HG02885 (cell line): ENCODE measurements around the gene VMAC.
"Not testable (repeated sequence)": the region's sequence is repeated elsewhere in the genome, so short reads cannot be mapped to it uniquely, and the experiment has no call there.

Experiments used
- ATAC-seq: cut with Tn5 transposase; IDR thresholded peaks from one replicate; pipeline ENCODE4 v1.9.1; 2021; ENCODE audit warnings: mild to moderate bottlenecking; ENCODE audit not compliant: unreplicated experiment, poor library complexity

Gene VMAC, protein sequence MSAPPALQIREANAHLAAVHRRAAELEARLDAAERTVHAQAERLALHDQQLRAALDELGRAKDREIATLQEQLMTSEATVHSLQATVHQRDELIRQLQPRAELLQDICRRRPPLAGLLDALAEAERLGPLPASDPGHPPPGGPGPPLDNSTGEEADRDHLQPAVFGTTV

DNA sequence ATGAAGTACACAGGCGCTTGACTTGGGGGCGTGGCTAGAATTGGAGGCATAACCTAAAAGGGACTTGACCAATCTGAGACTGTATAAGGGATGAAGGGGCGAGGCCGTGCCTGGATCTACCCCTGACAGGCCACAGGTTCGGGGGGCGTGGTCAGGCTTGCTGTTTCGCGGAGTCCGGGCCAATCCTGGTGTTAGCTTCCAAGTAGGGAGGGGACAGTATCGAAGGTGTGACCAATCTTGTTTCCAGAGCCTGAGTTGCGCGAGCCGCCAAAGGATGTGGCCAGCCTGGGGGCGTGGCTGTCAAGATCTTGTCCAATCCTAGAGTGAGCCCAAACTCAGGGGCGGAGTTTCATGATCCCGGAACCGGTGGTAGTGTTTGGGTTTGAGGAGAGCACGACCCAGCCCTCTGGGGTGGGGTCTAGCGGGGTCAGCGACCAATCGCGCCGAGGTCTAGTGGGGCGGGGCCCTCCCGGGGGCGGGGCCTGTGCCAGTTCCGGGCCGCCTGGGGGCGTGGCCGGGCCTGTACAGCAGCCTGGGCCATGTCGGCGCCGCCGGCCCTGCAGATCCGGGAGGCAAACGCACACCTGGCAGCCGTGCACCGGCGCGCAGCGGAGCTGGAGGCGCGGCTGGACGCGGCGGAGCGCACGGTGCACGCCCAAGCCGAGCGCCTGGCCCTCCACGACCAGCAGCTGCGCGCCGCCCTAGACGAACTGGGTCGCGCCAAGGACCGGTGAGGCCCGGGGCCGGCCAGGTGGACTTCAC is at the start of gene VMAC:
TSS of gene VMAC (plus strand) at position 521 of the 762 bp plus-strand sequence. CDS start at position 540, 19 bp downstream.
- peak; percentile 78 for ATAC-seq

GRCh38 chr19:5855151-5855550 is 49.5 kb upstream of the VMAC start:
- not testable (repeated sequence) for ATAC-seq

DNA sequence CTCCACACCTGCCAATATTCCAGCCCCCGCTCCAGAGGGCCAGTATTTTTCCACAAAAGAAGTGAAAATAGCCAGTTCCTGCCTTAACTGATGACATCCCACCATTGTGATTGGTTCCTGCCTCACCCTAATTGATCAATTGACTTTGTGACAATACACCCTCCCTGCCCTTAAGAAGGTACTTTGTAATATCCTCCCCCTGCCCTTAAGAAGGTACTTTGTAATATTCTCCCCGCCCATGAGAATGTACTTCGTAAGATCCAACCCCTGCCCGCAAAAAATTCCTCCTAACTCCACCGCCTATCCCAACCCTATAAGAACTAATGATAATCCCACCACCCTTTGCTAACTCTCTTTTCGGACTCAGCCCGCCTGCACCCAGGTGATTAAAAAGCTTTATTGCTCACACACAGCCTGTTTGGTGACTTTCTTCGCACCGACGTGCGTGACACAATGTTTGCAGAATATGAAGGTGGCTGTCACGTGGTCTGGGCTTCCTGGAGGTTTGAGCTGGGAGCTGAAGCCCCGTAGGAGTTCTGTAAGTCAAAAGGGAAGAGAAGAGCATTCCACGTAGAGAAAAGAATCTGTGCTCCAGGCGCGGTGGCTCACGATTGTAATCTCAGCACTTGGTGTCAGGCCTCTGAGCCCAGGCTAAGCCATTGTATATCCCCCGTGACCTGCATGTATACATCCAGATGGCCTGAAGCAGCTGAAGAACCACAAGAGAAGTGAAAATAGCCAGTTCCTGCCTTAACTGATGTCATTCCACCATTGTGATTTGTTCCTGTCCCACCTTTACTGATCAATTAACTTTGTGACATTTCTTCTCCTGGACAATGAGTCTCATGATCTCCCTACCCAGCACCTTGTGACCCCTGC is 47.2 kb upstream of the VMAC start:
- no peak for ATAC-seq

- ATAC-seq, result no peak
Observed at GRCh38 chr19:5863030-5863665, 41.5 kb upstream of the VMAC start.

DNA sequence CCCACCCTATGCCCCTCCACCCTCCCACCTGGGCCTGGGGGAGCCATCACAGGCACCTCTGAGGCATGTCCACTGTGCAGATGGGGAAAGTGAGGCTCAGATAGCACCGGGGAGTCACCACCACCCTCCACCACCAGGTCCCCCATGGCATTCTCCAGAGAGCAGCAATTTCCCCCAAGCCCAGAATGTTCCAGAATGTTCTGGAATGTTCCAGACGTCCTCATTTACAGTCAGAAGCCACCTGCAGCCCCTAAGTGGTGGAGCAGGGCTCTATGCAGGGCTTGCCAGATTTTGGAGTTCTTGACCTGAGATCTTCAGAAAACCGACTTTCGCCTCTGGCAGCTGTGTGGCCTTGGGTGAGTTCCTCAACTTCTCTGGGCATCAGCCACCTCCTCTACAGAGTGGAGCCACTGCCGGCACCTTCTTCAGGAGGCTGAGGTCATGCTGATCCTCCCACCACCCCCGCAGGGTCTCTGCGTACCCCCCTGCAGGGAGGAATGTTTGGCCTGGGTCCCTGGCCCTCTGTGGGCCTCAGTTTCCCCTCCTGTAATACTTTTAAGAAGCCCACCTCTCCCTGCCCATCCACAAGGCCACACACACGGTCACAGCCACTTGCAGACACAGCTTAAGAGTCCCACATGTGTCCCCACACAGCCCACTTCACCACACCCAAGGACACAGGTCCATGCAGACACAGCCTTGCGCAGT is 40.5 kb upstream of the VMAC start:
- no peak for ATAC-seq

DNA sequence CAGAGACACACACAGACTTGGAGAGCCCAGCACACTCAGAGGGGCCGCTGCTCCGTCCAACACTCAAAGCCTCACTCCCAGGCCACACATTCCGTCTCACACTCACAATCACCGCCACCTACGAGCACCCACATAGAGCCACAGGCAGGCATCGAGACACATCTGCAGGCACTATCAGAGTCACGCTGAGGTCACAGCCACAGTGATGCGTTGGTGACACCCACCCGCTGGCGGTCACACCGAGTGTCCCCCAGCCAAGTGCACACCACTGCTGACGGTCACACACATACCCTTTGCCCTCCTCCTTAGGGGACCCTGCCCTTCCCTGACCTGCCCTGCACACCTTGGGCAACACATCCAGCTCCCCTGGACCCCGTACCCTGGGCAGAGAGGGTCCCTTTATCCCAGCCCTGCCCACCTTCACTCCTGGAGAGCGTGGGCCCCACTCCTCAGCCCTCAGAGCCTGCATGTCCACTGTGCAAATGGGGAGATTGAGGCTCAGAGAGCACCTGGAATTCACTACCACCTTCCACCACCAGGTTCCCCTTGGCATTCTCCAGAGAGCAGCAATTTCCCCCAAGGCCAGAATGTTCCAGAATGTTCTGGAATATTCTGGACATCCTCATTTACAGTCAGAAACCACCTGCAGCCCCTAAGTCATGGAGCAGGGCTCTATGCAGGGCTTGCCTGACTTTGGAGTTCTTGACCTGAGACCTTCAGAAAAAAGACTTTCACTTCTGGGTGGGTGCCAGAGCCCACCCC is 39.8 kb upstream of the VMAC start:
- no peak for ATAC-seq

DNA sequence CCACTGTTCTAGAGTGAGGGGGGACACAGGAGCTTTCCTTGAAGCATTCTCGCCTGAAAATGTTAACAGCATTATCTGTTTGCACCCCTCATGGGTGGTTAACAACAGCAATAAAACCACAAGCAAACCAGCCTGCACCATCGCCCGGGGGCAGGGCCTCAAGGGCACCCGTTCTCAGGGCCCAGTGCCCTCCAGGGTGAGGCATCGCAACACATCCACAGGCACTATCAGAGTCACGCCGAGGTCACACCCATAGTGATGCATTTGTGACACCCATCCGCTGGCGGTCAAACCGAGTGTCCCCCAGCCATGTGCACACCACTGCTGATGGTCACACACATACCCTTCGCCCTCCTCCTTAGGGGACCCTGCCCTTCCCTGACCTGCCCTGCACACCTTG is 38.9 kb upstream of the VMAC start:
- no peak for ATAC-seq

GRCh38 chr19:5867201-5868136 is 37.2 kb upstream of the VMAC start:
- ATAC-seq, result no peak

- no peak for ATAC-seq
Observed at GRCh38 chr19:5870986-5871394, 33.7 kb upstream of the VMAC start.

DNA sequence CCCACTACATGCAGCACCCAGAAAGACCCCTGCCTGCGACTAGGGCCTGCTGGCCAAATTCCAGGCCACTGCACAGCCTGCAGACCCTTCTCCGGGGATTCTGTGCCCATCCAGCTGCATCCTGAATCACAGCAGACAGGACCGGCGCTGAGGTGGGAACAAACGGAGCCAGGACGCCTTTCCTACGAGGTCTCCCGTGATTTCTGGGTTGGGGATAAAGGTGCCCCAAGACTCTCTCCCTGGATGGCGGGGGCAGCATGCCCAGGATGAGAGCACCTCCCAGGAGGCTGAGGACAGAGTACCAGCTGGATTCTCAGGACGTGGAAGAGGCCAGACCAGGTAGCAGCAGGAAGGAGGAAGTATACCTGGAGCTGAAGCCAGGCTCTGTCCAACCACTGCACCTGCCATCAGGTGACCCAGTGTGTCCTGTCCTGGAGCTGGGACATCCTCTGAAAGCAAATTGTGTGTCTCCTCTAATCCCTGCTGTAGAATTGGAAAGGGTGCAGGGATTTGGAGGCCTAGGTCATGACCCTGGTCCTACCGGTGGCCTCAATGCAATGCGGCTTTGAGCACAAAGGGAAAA is 31.0 kb upstream of the VMAC start:
- no peak for ATAC-seq

GRCh38 chr19:5874496-5874895 is 30.2 kb upstream of the VMAC start:
- not testable (repeated sequence) for ATAC-seq

- ATAC-seq, result no peak
Observed at GRCh38 chr19:5877427-5877826, 27.2 kb upstream of the VMAC start.

DNA sequence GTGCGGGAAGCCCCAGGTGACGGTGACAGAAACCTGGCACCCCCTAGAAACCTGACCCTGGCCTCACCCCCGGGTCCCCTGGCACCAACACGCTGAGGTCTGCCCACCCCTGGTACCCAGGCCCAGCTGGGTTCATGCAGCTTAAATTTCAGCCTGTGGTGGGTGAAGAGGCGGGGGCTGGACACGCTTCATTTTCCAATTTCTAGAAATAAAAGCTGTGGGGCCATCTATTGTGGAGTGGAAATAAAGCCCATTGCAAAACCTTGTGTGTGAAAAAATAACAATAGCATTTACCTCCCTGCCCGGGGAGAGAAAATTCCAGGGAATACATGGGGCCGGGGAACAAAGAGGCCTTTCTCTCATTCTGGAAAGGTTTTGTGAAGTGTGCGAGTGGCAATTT is 26.8 kb upstream of the VMAC start:
- no peak for ATAC-seq

DNA sequence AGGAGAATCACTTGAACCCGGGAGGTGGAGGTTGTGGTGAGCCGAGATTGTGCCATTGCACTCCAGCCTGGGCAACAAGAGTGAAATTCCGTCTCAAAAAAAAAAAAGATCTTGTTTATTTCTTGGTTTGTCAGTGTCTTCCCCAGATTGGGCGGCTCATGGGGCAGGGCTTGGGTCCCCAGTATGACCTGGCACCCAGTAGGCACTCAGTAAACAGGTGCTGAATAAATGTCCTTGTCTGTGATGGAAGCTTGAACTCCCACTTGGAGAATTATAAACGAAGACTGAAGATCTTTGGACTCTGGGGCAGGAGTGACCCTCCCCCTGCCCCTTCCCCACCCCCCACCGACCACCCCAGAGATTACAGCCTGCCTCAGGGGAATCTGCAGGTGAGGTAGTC is 24.5 kb upstream of the VMAC start:
- ATAC-seq, result no peak

DNA sequence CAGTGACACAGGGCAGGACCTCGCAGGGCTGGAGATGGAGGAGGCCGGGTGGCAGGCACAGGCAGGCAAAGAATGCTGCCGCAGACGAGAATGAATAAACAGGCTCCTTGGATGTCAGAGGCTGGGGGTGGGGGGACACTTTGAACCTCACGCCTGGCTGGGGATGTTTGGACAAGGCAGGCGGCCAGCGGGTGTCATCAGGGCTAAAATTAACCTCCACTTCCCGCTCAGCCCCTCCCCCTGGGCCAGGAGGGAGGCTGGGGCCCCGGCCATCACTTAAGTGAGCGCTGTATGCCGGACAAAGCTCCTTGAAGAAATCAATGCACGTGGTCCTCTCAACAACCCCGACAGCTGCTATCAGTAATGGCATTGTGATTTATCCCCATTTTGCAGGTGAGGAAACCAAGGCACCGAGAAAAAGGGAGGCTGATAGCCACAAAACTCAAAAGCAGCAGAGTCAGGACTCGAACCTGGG is 24.0 kb upstream of the VMAC start:
- no peak for ATAC-seq

DNA sequence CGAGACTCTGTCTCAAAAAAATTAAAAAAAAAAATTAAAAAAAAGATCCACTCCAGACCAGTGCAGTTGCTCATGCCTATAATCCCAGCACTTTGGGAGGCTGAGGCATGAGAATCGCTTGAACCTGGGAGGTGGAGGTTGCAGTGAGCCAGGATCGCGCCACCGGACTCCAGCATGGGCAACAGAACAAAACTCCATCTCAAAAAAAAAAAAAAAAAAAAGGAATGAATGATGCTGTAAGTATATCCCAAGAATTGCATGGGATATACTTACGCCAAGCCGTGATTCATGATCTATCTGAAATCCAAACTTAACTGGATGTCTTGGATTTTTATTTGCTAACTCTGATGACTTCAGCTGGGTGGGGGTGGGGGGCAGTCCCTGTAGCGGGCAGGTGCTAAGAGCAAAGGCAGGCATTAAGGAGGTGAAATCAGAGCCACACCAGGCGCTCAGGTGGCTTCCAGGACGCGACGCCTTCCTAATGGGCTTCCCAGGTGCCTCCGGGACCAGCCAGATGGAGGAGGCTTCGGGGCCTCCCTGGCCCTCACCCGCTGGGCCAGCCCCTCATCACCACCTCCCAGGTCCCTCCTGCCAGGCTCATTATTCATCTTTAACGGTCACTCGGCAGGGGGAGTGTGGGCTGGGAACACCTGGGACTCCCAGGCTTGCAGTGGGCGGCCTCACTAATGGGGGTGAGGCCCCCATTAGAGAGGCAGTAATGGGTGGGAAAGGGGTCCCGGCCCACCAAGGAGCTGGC is 23.0 kb upstream of the VMAC start:
- no peak for ATAC-seq

DNA sequence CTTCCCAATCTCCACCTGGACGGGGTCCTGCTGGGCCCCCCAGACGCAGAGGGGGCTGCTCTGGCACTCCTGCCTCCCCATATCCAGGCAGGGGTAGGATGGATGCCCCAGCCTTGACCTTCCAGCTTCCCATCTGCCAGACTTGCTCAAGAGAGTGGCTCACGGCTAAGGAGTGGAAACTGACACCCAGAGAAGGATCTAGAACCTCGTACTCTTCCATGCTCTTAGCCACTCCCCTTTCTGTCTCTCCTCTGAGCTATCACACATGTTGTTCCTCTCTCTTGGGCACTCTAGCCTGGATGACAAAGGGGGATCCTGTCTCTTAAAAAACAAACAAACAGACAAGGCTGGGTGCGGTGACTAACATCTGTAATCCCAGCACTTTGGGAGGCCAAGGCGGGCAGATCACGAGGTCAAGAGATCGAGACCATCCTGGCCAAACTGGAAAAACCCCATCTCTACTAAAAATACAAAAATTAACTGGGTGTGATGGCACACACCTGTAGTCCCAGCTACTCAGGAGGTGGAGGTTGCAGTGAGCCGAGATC is 22.2 kb upstream of the VMAC start:
- no peak for ATAC-seq
